Hematopoietic multipotent progenitor cell treated with erythropoietin and hydrocortisone succinate and interleukin-3 and kit ligand, for 4 days (in vitro differentiated cells): ENCODE measurements around the gene ICAM2.

Experiments used
- DNase-seq: peaks from one replicate; pipeline ENCODE4 v3.0.0-alpha.2; 2015

ICAM2 gene

GRCh38 chr17:64020056-64020766 lies at the start of gene ICAM2:
Gene ICAM2 (minus strand): TSS chr17:64020633. CDS start chr17:64006691, 13,942 bp downstream.
- peak; percentile 98 for DNase-seq

GRCh38 chr17:64070213-64070612 lies 49.8 kb upstream of the ICAM2 start:
- DNase-seq: no peak

GRCh38 chr17:64069143-64069542 lies 48.7 kb upstream of the ICAM2 start:
- no peak for DNase-seq

GRCh38 chr17:64067657-64068056 lies 47.2 kb upstream of the ICAM2 start:
- DNase-seq: no peak

- no peak for DNase-seq
Measured at GRCh38 chr17:64066716-64067115, 46.3 kb upstream of the ICAM2 start.

GRCh38 chr17:64065161-64065560 lies 44.7 kb upstream of the ICAM2 start:
- no peak for DNase-seq

- no peak for DNase-seq
Measured at GRCh38 chr17:64064331-64064730, 43.9 kb upstream of the ICAM2 start.

GRCh38 chr17:64063766-64064224 lies 43.4 kb upstream of the ICAM2 start:
- peak; percentile 80 for DNase-seq

- DNase-seq: no peak
Measured at GRCh38 chr17:64063088-64063487, 42.7 kb upstream of the ICAM2 start.

GRCh38 chr17:64061178-64061898 lies 40.9 kb upstream of the ICAM2 start:
- DNase-seq: no peak

GRCh38 chr17:64060331-64060730 lies 39.9 kb upstream of the ICAM2 start:
- DNase-seq: no peak

- no peak for DNase-seq
Measured at GRCh38 chr17:64059756-64060155, 39.3 kb upstream of the ICAM2 start.

- DNase-seq: no peak
Measured at GRCh38 chr17:64058621-64059020, 38.2 kb upstream of the ICAM2 start.

GRCh38 chr17:64057701-64058263 lies 37.3 kb upstream of the ICAM2 start:
- no peak for DNase-seq

- no peak for DNase-seq
Measured at GRCh38 chr17:64056269-64057005, 36.0 kb upstream of the ICAM2 start.

GRCh38 chr17:64055183-64056142 lies 35.0 kb upstream of the ICAM2 start:
- DNase-seq: no peak

- DNase-seq: no peak
Measured at GRCh38 chr17:64054304-64054703, 33.9 kb upstream of the ICAM2 start.

GRCh38 chr17:64053101-64053500 lies 32.7 kb upstream of the ICAM2 start:
- no peak for DNase-seq

- DNase-seq: peak; percentile 37
Measured at GRCh38 chr17:64051153-64051552, 30.7 kb upstream of the ICAM2 start.

GRCh38 chr17:64048805-64049204 lies 28.4 kb upstream of the ICAM2 start:
- DNase-seq: no peak

- DNase-seq: no peak
Measured at GRCh38 chr17:64045176-64045575, 24.7 kb upstream of the ICAM2 start.
